HL-60 (cell line): ENCODE measurements around the gene POLE4.
A peak's percentile ranks its signal among the peaks of the same experiment; 100 is the strongest.

Experiments
- DNase-seq, 2 experiments: peaks; one replicate each; pipeline ENCODE4 v3.0.0-alpha.2; 2010 to 2020; ENCODE audit warnings: low read depth in 1 of 2, low spot score in 1 of 2
- H3K27ac ChIP-seq: fragments of 250-450 bp; sonication (Bioruptor Pico); replicated peaks from 2 replicates; pipeline ENCODE4 v1.5.1; 2020; ENCODE audit warnings: mild to moderate bottlenecking, moderate library complexity
- H3K27me3 ChIP-seq: fragments of 250-450 bp; sonication (Bioruptor Pico); 2 replicates; pipeline ENCODE4 v1.5.1; 2021; ENCODE audit warnings: mild to moderate bottlenecking, moderate library complexity; ENCODE audit not compliant: insufficient read depth, poor library complexity, severe bottlenecking
- H3K4me3 ChIP-seq: replicated peaks from 2 replicates; pipeline ENCODE4 v1.5.1; 2011; ENCODE audit warnings: mild to moderate bottlenecking, control low read depth, low read length; ENCODE audit not compliant: insufficient read depth
- GABPA ChIP-seq: IDR thresholded peaks from 2 replicates; pipeline ENCODE4 v1.6.1; 2012; ENCODE audit warnings: low read depth
- POLR2AphosphoS5 ChIP-seq: IDR thresholded peaks from 2 replicates; pipeline ENCODE4 v1.6.1; 2012; ENCODE audit warnings: low read depth
- SPI1 ChIP-seq: IDR thresholded peaks from 2 replicates; pipeline ENCODE4 v1.6.1; 2012; ENCODE audit warnings: low read depth, mild to moderate bottlenecking, borderline replicate concordance
- long read RNA-seq: library from polyadenylated mRNA; unstranded; transcript quantifications from one replicate; pipeline ENCODE4 v2.0.0, GENCODE V29; 2020
- TF ChIP-seq, protein P1 (sequence below): IDR thresholded peaks from 2 replicates; pipeline ENCODE4 v1.6.1; 2012; ENCODE audit warnings: low read depth; ENCODE audit not compliant: insufficient replicate concordance
- TF ChIP-seq, protein P2 (sequence below): IDR thresholded peaks from one replicate; pipeline ENCODE4 v1.5.1; 2011; ENCODE audit warnings: low read length, control low read depth, inconsistent platforms; ENCODE audit not compliant: insufficient read depth

The POLE4 gene, protein sequence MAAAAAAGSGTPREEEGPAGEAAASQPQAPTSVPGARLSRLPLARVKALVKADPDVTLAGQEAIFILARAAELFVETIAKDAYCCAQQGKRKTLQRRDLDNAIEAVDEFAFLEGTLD
- long read RNA-seq, partial matches to known transcripts: 1 of 6 reads
- long read RNA-seq, other reads (novel, unspliced or antisense): 3 of 6 reads

DNA sequence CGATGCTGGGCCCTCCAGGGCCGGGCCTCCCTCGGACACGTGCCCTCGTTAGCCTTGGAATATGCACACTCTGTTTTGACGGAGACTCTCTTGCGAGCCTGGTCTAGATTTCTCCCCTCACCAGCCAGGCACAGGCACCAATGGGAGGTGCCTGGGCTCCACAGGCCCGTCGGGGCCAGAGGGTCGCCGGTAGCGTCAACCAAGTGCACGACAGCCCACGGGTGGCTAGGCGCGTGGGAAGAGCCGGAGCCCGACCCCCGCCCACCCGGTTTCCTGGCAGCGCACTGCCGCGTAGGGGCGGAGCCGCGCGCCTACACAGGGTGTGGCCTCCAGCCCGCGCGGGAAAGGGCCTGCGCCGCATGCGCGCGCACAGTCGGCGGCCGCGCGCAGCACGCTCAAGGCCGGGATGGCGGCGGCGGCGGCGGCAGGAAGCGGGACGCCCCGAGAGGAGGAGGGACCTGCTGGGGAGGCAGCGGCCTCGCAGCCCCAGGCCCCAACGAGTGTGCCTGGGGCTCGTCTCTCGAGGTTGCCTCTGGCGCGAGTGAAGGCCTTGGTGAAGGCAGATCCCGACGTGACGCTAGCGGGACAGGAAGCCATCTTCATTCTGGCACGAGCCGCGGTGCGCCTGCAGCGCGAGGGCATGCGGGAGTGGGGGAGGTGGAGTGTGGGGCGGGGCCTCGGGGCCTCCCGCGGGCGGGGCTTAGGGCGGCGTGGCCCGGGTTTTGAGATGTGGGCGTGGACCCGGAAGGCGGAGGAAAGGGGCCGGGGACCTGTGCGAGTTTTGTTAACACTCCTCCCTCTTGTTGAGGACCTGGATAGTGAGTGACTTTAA lies at the start of gene POLE4:
POLE4 (plus strand) TSS at position 370 of the 832 bp plus-strand sequence; CDS start at position 407, 37 bp downstream.
- peak; percentile 81 to 93 for DNase-seq
- no peaks in the 10 kb centered on the region for H3K27me3 ChIP-seq
- peak within 1 kb of the TSS; percentile 47 for H3K4me3 ChIP-seq
- H3K27ac ChIP-seq: peak within 1 kb of the TSS; percentile 95
- TF ChIP-seq, protein P1, sequence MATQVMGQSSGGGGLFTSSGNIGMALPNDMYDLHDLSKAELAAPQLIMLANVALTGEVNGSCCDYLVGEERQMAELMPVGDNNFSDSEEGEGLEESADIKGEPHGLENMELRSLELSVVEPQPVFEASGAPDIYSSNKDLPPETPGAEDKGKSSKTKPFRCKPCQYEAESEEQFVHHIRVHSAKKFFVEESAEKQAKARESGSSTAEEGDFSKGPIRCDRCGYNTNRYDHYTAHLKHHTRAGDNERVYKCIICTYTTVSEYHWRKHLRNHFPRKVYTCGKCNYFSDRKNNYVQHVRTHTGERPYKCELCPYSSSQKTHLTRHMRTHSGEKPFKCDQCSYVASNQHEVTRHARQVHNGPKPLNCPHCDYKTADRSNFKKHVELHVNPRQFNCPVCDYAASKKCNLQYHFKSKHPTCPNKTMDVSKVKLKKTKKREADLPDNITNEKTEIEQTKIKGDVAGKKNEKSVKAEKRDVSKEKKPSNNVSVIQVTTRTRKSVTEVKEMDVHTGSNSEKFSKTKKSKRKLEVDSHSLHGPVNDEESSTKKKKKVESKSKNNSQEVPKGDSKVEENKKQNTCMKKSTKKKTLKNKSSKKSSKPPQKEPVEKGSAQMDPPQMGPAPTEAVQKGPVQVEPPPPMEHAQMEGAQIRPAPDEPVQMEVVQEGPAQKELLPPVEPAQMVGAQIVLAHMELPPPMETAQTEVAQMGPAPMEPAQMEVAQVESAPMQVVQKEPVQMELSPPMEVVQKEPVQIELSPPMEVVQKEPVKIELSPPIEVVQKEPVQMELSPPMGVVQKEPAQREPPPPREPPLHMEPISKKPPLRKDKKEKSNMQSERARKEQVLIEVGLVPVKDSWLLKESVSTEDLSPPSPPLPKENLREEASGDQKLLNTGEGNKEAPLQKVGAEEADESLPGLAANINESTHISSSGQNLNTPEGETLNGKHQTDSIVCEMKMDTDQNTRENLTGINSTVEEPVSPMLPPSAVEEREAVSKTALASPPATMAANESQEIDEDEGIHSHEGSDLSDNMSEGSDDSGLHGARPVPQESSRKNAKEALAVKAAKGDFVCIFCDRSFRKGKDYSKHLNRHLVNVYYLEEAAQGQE: peak; percentile 80
- TF ChIP-seq, protein P2, sequence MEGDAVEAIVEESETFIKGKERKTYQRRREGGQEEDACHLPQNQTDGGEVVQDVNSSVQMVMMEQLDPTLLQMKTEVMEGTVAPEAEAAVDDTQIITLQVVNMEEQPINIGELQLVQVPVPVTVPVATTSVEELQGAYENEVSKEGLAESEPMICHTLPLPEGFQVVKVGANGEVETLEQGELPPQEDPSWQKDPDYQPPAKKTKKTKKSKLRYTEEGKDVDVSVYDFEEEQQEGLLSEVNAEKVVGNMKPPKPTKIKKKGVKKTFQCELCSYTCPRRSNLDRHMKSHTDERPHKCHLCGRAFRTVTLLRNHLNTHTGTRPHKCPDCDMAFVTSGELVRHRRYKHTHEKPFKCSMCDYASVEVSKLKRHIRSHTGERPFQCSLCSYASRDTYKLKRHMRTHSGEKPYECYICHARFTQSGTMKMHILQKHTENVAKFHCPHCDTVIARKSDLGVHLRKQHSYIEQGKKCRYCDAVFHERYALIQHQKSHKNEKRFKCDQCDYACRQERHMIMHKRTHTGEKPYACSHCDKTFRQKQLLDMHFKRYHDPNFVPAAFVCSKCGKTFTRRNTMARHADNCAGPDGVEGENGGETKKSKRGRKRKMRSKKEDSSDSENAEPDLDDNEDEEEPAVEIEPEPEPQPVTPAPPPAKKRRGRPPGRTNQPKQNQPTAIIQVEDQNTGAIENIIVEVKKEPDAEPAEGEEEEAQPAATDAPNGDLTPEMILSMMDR: no peak
- TF ChIP-seq POLR2AphosphoS5: peak; percentile 92
- peak; percentile 23; the same call in 1 of the 2 replicates for TF ChIP-seq SPI1
- TF ChIP-seq GABPA: no peak

DNA sequence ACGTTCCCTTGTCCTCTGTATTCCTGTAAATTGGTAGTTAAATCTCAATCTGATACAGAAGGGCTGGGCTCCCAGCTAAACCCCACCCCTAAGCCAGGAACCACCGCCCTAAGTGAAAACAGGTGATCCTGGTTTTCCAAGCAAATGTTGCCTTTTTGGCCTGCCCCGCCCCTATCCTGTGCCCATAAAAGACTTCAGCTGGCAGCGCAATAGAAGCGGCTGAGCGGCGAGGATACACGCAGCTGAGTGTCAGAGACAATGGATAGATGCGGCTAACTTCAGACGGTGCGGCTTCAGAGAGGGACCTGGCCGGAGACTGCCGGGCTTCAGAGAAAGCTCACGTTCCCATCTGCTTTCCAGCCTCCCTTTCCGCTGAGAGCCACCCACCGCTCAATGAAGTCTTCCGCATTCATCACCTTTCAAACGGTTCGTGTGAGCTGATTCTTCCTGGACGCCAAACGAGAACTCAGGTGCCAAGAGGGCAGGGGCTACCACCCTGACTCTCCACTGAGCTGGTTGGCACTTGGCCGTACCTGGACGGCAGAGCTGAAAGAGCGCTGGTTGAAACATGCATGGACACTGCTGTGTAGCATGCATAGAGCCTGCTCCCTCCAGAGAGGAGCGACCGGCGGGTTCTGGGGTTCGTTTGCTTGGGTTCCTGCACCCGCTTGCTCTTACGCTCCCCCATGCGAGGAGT lies 49.5 kb upstream of the POLE4 start:
- Histone ChIP-seq H3K4me3 (no peak overlapping the region), H3K27ac (no peak overlapping the region), H3K27me3 (no peaks in the 10 kb centered on the region)
- no peak for DNase-seq
- TF ChIP-seq POLR2AphosphoS5 (no peak), SPI1 (no peak), GABPA (no peak)
- TF ChIP-seq, protein P1: no peak
- TF ChIP-seq, protein P2: no peak

DNA sequence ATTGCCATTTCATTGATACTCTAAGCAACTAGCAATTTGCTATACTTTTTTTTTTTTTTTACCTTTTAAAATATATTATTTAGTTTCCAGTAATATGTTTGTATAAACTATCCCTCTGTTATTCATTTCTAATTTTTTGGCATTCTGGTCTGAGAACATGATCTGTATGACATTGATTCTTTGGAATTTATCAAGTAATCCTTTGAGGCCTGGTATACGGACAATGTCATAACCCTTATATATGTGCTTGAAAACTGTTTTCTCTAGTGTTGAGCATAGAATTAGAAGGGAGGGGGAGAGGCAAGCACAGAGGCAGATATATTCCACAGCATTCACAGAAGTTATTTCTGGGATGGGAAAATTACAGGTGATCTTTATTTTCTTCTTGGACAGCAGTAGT lies 48.2 kb upstream of the POLE4 start:
- no peak overlapping the region for H3K4me3 ChIP-seq
- no peak for TF ChIP-seq SPI1
- TF ChIP-seq, protein P1: no peak
- TF ChIP-seq POLR2AphosphoS5: no peak
- TF ChIP-seq, protein P2: no peak
- no peak for TF ChIP-seq GABPA
- H3K27ac ChIP-seq: no peak overlapping the region
- DNase-seq: no peak
- no peaks in the 10 kb centered on the region for H3K27me3 ChIP-seq
